GM18870 (cell line): ENCODE measurements around the gene TOMM22.

ENCODE experiments used
- ATAC-seq: cut with Tn5 transposase; IDR thresholded peaks from one replicate; pipeline ENCODE4 v1.9.1; 2021; ENCODE audit warnings: moderate library complexity; ENCODE audit not compliant: unreplicated experiment

The TOMM22 gene

DNA sequence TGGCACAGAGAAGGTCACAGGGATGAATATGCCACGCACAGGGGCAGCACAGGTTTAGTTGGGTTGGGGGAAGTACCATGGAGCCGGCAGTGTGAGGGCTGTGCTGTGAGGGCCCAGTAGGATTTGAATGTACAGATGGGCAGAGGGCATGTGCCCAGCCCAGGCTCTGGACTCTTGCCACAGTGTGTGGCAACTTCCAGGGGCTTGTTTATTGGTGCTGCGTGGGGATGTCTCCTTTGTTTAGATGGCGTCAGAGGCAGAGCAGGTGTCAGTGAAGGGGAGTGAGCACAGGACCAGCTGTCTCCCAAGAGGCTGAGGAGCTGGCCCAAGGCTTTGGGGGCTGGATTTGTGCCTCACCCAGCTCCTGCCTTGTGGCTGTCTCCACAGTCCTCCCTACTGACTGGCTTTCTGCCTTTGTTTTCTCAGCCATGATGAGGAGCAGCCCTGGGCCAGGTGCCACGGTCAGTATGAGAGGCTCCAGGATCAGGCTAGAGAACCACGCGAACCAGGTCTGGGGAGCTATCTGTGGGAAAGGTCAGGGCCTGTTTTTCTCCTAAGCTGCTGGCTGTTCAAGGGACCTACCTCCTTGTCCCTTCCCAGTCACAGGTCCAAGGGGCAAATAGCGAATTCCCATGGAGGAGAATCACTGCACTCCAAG is 52.1 kb downstream of the TOMM22 start:
- ATAC-seq, result no peak

DNA sequence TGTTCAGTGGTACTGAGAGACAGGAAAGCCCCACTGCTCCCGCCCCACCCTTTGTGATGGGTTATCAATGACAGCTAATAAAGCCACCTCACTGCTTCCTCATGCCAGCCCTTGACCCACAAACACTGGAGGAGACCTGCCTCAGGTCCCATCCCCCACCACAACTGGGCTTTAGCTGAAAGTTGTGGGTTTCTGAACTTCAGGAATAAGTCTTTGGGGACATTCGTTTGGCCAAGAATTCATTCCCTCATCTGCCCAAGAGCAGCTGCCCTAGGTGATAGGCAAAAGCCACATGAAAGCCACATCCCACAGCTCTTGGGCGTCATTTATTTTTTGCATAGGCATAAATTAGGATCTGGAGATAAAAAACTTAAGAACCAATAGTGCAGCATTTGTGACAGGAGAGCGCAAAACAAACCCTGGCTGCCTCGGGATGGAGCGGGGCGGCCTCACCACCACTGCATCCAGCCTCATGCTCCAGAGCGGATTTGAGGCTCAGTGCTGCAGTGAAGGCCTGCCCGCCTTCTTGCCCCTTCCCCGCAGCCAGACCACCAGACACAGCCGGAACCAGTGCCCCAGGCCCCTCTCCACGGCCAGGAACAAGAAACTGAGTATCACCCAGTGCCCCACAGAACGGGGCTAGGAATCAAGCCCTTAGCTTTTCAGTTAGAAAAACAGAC is 52.8 kb downstream of the TOMM22 start:
- ATAC-seq, result no peak
